ENCODE measurements around the gene PCBP3. TPM values are rescaled to one million over a fixed set of nuclear protein-coding genes. Genes with fewer than 3 reads are reported as not detected.

PCBP3 gene
- total and polyA plus RNA-seq, 2 of the 8 experiments (the other 6 are each of a cell fraction or from before 2014, with no cell fraction given): 3.5 to 6.3 TPM

DNA sequence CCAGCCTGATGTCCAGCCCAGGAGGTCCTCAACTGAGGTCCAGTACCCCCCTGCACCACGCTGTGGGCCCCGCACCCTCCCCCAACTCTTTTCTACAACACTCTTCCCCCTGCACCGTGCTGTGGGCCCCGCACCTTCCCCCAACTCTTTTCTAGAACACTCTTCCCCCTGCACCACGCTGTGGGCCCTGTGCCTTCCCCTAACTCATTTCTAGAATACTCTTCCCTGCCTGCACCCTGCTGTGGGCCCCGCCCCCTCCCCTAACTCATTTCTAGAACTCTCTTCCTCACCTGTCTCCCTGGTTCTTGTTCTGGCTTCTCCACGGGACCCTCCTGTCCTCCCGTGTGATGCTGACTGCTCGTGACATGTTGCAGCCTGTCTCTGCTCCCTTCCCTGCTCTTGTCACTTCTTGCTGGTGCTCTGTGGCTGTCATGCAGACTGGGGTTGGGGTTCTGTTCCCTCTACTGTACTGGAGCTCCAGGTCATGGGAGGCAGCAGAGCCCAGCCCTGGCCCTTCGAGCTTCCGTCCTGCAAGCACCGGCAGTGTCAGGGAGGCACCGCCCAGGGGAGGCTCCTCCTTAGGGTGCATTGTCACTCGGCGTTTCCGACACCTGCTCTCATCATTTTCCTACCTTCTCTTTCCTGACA, 177.9 kb downstream of the PCBP3 start:
- H3K36me3 ChIP-seq (ENCODE audit: control insufficient read depth in 2 of 4, insufficient read depth in 4 of 4, low read length in 3 of 4): no peaks in the 10 kb centered on the region
- no peak overlapping the region for H2AFZ ChIP-seq (ENCODE audit: low read length)
- no peak overlapping the region for H3K27ac ChIP-seq (ENCODE audit: low read depth, low read length)
- no peak overlapping the region for H2BK120ac ChIP-seq (replicated peaks; ENCODE audit: low read depth, low read length)
- 75% methylated on average over 13 of the region's 16 CpGs; no CpG with 5 or more reads in 1 of the 2 experiments for WGBS, 2 experiments (ENCODE audit: extremely low coverage in 1 of 2, insufficient coverage in 1 of 2, insufficient read length in 1 of 2, insufficient replicate concordance in 2 of 2, low coverage in 1 of 2, low lambda C conversion rate in 2 of 2, missing lambda C conversion rate in 1 of 2)
- H3K4me3 ChIP-seq (ENCODE audit: extremely low read depth in 1 of 4, insufficient read depth in 2 of 4, low read depth in 3 of 4, low read length in 4 of 4): no peak overlapping the region
- no peak overlapping the region for H4K5ac ChIP-seq (ENCODE audit: insufficient read length, low read depth, low read length)
- H4K91ac ChIP-seq (replicated peaks; ENCODE audit: insufficient read length, low read length): peak overlapping the region; percentile 29
- H3K9me3 ChIP-seq (ENCODE audit: insufficient read depth in 2 of 2, low read depth in 1 of 2, low read length in 1 of 2): no peaks in the 10 kb centered on the region
- no peaks in the 10 kb centered on the region for H3K79me1 ChIP-seq (ENCODE audit: low read depth, low read length)
- H2BK12ac ChIP-seq (ENCODE audit: low read depth, low read length): peak overlapping the region; percentile 17; the same call in 1 of the 2 replicates
- H3K79me2 ChIP-seq (ENCODE audit: control insufficient read depth in 1 of 2, insufficient read depth in 2 of 2, low read length in 2 of 2): no peaks in the 10 kb centered on the region
- H2BK15ac ChIP-seq (ENCODE audit: low read length): no peak overlapping the region
- POLR2A ChIA-PET (ENCODE audit: partially characterized antibody): interaction anchor here (1.0 kb wide), 1 partner anchor 13 kb away, joined by 3 read pairs; no protein-coding TSS in a partner anchor
- DNase-seq (ENCODE audit: low read depth in 1 of 2, low spot score in 2 of 2): no peak
- H2AK5ac ChIP-seq (ENCODE audit: low read depth, low read length): no peak overlapping the region; the same call in 1 of the 2 replicates
- no peak overlapping the region for H3K18ac ChIP-seq (ENCODE audit: extremely low read depth, low read length)
- no peak overlapping the region for H2BK20ac ChIP-seq (ENCODE audit: low read length)
- H3K4me1 ChIP-seq (replicated peaks in 1 of 4; ENCODE audit: control insufficient read depth in 3 of 4, insufficient read depth in 4 of 4, low read length in 3 of 4): peaks cover 0 to 8% (median 1%) of the 10 kb centered on the region in 4 experiments; a peak in 2 of 7 replicates
- H3K27me3 ChIP-seq (replicated peaks in 1 of 4; ENCODE audit: control insufficient read depth in 3 of 4, extremely low read depth in 1 of 4, insufficient read depth in 3 of 4, low read length in 3 of 4): no peaks in the 10 kb centered on the region
- H3K23me2 ChIP-seq (ENCODE audit: low read depth, low read length): no peaks in the 10 kb centered on the region
- no peak overlapping the region for H3K23ac ChIP-seq (ENCODE audit: insufficient read length)
- H3K14ac ChIP-seq (ENCODE audit: insufficient read length): no peak overlapping the region
- peaks cover 0 to 1% of the 10 kb centered on the region in 2 experiments for H4K20me1 ChIP-seq (replicated peaks in 1 of 2; ENCODE audit: control insufficient read depth in 1 of 2, insufficient read depth in 2 of 2, low read length in 2 of 2)
- no peak overlapping the region for H3K4me2 ChIP-seq (ENCODE audit: insufficient read depth in 1 of 2, low read depth in 2 of 2, low read length in 2 of 2)
- H2BK5ac ChIP-seq (ENCODE audit: low read depth, low read length): no peak overlapping the region; the same call in 1 of the 2 replicates
- H3K4ac ChIP-seq (replicated peaks; ENCODE audit: insufficient read length, low read depth, low read length): no peak overlapping the region
- CTCF ChIA-PET (ENCODE audit: partially characterized antibody): interaction anchor here (0.6 to 3.0 kb wide), 32 partner anchors 8 to 680 kb away, joined by 3 to 20 read pairs (median 4); no protein-coding TSS in a partner anchor
- no peak overlapping the region for H3K9ac ChIP-seq (replicated peaks in 1 of 4; ENCODE audit: extremely low read depth in 1 of 4, low read depth in 3 of 4, low read length in 3 of 4)
- no peak overlapping the region for H4K8ac ChIP-seq (ENCODE audit: extremely low read depth, insufficient read depth, low read length)
- FAIRE-seq: no peak
- no peak overlapping the region for H3K56ac ChIP-seq (replicated peaks; ENCODE audit: insufficient read length, low read depth, low read length)
- TF ChIP-seq, protein P1, sequence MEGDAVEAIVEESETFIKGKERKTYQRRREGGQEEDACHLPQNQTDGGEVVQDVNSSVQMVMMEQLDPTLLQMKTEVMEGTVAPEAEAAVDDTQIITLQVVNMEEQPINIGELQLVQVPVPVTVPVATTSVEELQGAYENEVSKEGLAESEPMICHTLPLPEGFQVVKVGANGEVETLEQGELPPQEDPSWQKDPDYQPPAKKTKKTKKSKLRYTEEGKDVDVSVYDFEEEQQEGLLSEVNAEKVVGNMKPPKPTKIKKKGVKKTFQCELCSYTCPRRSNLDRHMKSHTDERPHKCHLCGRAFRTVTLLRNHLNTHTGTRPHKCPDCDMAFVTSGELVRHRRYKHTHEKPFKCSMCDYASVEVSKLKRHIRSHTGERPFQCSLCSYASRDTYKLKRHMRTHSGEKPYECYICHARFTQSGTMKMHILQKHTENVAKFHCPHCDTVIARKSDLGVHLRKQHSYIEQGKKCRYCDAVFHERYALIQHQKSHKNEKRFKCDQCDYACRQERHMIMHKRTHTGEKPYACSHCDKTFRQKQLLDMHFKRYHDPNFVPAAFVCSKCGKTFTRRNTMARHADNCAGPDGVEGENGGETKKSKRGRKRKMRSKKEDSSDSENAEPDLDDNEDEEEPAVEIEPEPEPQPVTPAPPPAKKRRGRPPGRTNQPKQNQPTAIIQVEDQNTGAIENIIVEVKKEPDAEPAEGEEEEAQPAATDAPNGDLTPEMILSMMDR (IDR thresholded peaks at IDR 0.05; ENCODE audit: control extremely low read depth in 1 of 3, insufficient read depth in 1 of 3, low read depth in 1 of 3, low read length in 3 of 3): no peak
- TF ChIP-seq, protein P2, sequence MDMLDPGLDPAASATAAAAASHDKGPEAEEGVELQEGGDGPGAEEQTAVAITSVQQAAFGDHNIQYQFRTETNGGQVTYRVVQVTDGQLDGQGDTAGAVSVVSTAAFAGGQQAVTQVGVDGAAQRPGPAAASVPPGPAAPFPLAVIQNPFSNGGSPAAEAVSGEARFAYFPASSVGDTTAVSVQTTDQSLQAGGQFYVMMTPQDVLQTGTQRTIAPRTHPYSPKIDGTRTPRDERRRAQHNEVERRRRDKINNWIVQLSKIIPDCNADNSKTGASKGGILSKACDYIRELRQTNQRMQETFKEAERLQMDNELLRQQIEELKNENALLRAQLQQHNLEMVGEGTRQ (IDR thresholded peaks at IDR 0.05; ENCODE audit: low read length): no peak
- TF ChIP-seq CEBPB (IDR thresholded peaks at IDR 0.05; ENCODE audit: low read depth, low read length): no peak
- no peak for TF ChIP-seq GTF2F1 (IDR thresholded peaks at IDR 0.05; ENCODE audit: borderline replicate concordance, low read depth, low read length)
- TF ChIP-seq POU5F1 (IDR thresholded peaks at IDR 0.05; ENCODE audit: low read depth, low read length): no peak
- no peak for TF ChIP-seq PHF8 (conservative IDR thresholded peaks at IDR 0.05; ENCODE audit: low read depth, low read length)
- no peak for TF ChIP-seq HDAC2 (IDR thresholded peaks at IDR 0.05; ENCODE audit: borderline replicate concordance in 1 of 2, low read depth in 2 of 2, low read length in 2 of 2)
- no peak for TF ChIP-seq EGR1 (IDR thresholded peaks at IDR 0.05; ENCODE audit: borderline replicate concordance, low read depth, low read length)
